ENCODE data around the gene FHIT. TPM values are rescaled to one million over a fixed set of nuclear protein-coding genes. Genes with fewer than 3 reads are reported as not detected.

Gene FHIT
- total RNA-seq, 1 donor from 2014 or later = 16.6 TPM

DNA sequence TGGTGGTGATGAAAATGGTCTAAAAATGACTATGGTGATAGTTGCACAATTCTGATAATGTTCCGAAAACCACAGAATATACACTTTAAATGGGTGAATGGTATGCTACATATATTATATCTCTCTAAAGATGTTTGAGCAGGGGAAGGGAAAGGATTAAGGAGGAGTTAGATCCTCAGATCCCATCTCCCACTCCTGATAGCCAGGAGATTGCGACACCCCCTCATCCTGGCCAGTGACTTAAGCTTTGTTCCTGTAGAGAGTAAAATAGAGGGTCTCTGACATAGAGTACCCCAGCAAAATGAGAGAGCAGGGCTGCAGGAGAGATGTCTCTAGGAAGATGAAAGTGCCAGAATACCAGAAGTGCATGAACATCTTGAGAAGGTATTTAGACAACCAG, 984.8 kb downstream of the FHIT start:
- DNase-seq (ENCODE audit: low spot score) = no peak
- intact Hi-C loops (cut with DNase I) = no loop called here

DNA sequence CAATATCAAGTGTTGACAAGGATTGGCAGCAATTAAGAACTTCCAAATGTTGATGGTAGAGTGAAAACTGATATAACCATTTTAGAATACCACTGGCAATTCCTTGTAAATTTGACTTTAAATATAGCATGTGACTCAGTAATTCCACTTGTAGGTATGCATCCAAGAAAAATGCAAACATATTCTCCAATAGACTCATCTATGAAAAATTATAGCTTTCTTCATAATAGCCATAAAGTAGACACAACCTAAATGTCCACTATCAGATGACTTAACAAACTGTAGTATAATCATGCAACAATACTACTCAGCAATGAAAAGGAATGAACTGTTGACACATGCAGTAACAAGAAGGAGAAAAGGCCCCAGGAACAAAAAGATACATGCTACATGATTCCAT, 988.1 kb downstream of the FHIT start:
- intact Hi-C loops (cut with DNase I) = no loop called here

DNA sequence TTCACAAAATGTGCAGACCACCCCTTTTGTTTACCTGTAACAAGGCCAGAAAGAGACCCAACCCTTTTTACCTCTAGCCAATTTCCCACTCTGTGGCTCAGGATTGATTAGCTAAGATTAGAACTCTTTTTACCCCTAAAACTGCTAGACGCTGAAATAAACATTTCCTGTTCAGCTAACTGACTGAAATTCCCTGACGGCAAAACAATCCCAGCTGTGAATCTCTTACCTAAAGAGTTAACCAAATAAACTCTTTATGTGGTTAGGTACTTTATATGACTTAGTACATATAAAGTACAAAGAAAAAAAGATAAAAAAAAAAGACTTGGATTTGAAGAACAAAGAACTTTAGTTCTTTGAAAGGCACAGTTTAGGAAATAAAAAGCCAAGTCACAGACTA, 988.7 kb downstream of the FHIT start:
- no peak for DNase-seq (ENCODE audit: low spot score)
- intact Hi-C loops (cut with DNase I) = no loop called here

More for the DNA sequence above, 988.1 kb downstream of the FHIT start:
- DNase-seq (ENCODE audit: low spot score) = no peak

DNA sequence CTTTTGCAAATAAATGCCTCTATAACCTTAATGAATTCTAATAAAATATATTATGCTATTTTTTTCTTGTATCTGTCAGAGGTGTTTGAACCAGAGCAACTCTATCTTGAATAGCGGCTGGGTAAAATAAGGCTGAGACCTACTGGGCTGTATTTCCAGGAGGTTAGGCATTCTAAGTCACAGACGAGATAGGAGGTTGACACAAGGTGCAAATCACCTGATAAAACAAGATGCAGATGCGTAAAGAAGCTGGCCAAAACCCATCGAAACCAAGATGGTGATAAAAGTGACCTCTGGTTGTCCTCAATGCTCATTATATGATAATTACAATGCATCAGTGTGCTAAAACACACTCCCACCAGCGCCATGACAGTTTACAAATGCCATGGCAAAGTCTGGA, 990.7 kb downstream of the FHIT start:
- no peak for DNase-seq (ENCODE audit: low spot score)
- intact Hi-C loops (cut with DNase I) = no loop called here

DNA sequence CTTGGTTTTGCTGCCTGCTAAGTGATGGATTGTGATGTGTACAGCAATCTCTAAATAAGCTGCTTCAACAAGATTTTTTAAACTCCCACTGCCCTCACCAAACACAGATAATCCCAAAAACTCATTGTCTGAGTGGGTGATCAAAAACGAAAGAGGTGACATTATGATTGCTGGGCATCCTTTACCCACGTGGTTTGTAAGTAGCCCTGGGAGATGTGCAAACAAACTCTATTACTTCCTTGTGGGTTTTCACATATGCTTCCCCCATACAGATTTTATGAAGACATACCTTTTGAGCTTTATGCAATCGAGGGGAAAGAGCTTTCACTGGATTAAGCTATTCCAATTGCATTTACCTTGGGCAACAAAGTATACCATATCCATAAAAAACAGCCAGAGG, 1000.4 kb downstream of the FHIT start:
- no peak for DNase-seq (ENCODE audit: low spot score)
- intact Hi-C loops (cut with DNase I) = no loop called here

DNA sequence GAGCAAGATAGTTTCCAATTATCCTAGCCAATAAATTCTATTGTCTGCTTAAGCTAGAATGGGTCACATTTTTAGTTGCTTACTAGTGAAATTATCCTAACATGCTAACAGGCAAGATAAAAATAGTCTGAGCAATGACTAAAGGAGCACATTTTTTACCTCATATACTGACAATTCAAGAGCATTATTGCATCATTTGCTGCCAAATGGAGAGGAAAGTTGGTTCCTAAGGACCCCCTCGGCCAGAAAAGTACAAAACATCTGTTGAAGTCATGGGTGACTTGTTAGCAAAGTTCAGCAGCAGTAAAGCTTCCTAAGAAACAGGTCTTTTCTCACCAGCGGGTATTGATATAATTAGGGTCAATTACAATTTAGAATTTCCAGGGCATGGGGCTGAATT, 1001.0 kb downstream of the FHIT start:
- no peak for DNase-seq (ENCODE audit: low spot score)
- intact Hi-C loops (cut with DNase I) = no loop called here

DNA sequence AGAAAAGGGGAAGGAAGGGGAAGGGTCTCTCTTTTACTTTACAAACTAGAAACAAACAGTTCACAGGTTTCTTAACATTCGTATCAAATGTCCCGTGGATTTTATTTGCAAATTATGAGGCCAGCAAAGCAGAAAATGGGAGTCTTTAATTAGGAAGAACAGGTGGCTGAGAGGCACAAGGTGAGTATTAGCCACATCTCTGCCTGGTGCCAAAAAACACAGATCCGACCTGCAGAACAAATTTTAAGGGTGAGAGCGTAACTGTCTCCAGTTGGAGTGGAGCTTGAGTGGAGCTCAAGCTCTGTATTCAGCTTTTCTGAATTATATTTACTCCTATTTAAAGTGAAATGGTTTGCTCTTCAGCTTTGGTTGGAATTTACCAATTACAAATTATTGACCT, 1004.9 kb downstream of the FHIT start:
- no peak for DNase-seq (ENCODE audit: low spot score)
- intact Hi-C loops (cut with DNase I) = no loop called here

DNA sequence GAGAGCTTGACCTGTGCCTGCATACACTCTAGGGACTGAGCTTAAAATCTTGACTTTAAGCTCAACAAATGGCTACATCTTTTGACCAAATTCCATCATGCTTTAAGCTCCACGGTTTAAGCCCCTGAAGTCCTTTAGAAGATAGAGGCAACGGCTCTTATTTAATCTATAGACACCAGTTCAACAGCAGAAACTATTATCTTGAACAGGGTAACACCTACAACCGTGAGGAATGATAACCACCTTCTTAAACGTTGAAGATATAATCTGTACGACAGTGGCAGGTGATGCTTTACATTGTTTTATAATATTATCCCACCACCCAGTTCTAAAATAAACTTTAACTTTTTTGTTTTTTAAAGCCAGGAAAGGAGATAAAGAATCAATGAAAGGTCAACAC, 1007.8 kb downstream of the FHIT start:
- no peak for DNase-seq (ENCODE audit: low spot score)
- intact Hi-C loops (cut with DNase I) = no loop called here

DNA sequence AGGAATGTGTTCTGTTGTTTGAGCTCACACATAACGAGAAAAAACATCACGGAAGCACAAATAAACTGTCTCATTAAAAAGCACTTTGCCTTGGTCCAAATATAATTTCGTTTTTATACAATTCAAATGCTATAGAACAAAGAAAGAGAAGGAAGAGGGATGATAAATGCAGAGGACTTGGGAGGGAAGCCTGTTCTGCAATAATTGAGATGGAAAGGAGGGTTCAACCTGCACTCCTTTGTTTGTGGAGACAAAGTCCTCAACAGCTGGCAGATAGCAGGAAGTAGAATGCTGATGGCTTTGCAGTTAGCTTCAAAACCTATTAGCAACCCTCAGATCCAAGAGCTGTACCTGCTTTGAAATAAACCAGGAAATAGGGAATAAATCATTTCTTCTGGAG, 1010.8 kb downstream of the FHIT start:
- intact Hi-C loops (cut with DNase I) = no loop called here
- DNase-seq (ENCODE audit: low spot score) = no peak

DNA sequence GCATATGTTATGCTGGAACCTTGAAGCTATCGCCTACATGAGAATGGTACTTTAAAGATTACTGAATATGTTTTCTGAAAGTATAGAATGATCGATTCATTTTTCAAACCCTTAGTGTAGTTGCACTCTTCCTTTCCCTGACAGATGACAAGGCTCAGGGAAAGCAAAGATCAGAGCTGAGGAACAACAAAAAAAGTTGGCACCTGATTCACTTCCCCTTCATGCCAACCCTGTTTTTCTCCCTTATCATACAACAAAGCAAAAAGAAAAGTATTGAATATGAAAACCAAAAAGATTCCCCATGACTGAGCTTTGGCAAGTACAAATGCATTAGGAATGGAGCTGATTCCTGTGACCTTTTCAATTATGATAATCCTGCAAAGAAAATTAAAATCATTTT, 1012.7 kb downstream of the FHIT start:
- intact Hi-C loops (cut with DNase I) = no loop called here
- no peak for DNase-seq (ENCODE audit: low spot score)

DNA sequence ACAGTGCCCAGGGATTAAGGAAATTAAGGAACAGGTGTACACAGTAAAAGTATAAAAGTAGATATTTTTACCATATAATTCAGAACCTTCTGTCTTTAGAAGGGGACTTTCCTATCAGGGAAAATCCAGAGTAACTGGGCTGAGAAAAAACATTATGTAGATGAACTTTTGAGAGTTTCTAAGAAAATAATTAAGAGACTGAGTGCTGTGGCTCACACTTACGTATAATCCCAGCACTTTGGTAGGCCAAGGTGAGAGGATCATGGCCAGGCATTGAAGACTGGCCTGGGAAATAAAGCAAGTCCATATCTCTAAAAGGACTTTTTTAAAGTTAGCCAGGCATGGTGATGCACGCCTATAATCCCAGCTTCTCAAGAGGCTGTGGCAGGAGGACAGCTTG, 1021.8 kb downstream of the FHIT start:
- intact Hi-C loops (cut with DNase I) = no loop called here
- no peak for DNase-seq (ENCODE audit: low spot score)

DNA sequence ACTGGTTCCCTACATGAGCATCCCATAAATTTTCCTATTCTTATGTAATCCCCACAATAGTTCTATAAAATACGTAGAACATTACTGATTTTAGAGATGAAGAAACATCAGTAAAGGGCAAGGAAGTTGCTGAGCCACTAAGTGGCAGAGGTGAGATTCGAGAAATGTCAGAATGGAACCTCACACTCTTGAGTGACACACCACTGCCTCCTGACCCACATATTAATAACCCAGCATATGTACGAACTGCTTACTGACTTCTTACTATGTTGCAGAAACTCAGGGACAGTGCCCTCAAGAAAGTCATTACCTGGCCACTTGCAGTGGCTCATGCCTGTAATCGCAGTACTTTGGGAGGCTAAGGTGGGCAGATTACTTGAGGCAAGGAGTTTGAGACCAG, 1022.4 kb downstream of the FHIT start:
- no peak for DNase-seq (ENCODE audit: low spot score)
- intact Hi-C loops (cut with DNase I) = no loop called here

DNA sequence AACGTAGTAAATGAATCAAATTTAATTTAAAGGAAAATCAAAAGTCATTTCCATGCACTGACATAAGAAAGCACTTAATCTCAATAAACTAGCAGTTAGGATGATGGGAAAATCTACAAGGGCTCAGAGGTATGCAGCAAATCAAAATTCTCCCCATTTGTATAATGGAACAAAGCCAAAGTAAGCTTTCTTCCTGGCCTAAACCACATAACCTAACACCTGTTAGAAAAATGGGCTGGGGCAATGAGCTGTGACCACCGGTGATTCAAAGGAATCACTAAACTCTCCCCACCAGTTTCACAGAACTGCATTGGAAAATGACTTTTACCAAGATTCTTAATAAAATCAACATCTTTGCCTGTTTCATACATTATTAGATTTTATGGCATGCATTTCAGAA, 1024.3 kb downstream of the FHIT start:
- no peak for DNase-seq (ENCODE audit: low spot score)
- intact Hi-C loops (cut with DNase I) = no loop called here

DNA sequence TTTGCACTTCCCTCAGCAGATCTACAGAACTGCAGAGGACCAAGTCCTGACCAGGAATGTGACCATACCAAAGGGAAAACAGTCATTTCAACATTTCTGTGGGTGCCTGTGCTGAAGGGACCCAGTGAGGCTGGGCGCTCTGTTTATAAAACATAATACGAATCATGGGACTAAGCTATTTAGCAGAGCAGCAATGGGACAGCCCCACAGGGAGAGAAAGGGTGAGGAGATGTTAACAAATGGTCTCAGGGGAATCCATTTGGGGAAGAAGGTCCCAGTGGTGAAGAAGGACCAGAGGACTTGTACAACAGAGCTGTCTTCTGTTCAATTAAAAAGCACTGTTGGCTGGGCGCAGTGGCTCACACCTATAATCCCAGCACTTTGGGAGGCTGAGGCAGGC, 1025.4 kb downstream of the FHIT start:
- DNase-seq (ENCODE audit: low spot score) = no peak
- intact Hi-C loops (cut with DNase I) = no loop called here

DNA sequence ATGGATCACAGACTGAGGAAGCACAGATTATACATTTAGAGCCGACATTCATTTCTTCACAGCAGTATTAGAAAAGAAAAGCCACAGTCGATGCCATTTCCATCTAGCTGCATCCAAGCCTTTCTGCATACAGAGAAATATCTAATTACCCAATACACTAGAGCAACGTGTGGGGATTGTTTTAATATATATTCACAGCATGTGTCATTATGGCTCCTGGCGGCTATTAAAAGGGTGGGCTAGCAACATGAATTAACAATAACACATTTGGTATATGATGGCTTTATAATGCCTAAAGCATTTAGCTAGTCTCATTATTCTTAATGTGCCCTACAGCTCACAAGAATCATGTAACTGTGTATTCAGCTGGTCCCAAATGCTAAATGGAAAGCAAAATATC, 1030.5 kb downstream of the FHIT start:
- intact Hi-C loops (cut with DNase I) = no loop called here
- DNase-seq (ENCODE audit: low spot score) = no peak

DNA sequence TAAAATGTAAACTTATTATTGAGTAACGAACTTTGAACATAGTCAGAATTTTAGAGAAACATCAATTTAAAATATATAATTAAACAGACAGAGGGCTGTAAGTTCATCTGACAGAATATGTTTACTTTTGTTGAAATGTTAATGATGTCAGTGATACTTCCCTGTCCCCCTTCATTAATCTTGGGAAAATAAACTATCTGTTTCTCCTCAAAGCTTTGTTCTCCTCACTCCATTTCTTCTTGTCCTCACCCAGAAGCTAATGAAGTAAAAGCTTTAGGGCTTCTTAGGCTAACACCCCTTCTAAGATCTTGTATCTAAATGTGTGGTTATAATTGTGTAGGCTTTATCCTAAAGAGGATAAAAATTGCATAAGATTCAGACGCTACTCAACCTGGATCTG, 1031.8 kb downstream of the FHIT start:
- DNase-seq (ENCODE audit: low spot score) = no peak
- intact Hi-C loops (cut with DNase I) = no loop called here

DNA sequence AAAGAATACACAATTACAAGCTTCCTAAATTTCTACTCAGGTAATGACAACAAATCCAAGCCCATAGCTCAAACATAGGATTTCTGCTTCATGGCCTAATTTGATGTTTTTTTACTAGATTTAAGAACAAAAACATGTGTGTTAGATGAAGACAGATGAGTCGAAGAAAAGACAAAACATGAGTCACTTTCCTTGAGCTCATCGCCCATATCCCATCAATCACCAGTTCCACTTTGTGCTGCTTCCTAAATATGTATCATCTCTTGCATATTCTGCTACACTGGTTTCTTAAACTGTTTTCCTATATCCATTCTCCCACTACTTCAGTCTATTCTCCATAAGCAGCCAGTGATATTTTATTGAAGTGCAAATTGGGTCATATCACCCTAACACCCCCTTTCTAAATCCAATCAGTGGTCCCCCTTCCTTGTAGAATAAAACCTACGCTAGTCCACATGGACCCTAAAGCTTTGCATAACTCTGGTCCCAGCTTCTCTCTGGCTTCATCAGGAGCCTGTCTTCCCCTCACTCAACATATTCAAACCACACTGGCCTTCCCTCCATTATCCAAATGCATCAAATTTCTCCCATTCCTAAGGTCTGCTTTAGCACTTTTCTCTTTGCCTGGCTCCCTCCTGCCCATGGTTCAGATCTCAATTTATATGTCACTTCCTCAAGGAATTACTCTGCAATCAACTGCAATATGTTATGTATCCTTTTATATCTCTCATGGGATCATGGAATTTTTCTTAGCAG, 1033.9 kb downstream of the FHIT start:
- intact Hi-C loops (cut with DNase I) = no loop called here
- DNase-seq (ENCODE audit: low spot score) = no peak

DNA sequence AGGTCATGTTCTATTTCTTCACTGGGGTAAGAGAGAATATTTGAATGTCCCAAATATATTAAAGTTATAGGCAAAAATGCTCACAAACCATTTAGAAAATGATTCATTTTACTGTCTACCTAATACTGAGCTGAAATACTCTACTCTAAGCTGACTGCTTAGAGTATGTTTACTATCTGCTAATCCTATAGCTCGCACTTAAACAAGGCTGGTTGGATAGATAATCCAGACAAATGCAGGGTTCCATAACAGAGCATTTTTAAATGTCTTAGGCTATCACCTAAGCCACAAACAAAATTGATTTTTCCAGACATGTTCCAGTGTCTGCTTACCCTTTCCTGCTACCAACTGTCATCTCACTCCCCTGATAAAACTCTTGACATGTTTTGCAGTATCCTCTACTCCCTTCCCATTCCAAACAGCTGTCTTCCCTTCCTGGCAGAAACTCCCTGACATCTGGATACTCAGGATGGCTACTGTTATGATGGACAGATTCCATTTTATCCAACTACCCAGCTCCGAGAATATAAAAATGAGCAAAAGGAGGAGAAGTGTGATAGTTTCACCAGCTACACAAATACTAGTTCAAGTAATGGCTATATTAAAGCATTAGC, 1034.7 kb downstream of the FHIT start:
- DNase-seq (ENCODE audit: low spot score) = no peak
- intact Hi-C loops (cut with DNase I) = no loop called here

DNA sequence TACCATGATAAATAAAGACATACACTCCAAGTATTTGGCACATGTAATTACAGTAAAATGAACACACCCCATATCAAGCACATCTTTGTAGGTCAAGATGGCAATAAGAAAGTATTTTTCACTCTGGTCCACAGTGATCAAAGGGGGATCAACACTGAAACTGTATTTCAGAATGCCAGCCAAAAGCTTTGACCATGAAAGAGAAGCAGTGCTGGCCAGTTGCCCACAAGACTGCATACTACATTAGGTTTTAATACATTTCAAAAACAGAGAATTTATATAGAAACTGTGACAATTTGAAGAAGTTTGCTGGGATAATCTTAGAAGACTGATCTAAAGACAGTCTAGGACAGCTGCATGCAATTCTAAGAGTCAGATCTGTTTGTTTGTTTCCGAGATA, 1035.3 kb downstream of the FHIT start:
- intact Hi-C loops (cut with DNase I) = no loop called here
- no peak for DNase-seq (ENCODE audit: low spot score)

DNA sequence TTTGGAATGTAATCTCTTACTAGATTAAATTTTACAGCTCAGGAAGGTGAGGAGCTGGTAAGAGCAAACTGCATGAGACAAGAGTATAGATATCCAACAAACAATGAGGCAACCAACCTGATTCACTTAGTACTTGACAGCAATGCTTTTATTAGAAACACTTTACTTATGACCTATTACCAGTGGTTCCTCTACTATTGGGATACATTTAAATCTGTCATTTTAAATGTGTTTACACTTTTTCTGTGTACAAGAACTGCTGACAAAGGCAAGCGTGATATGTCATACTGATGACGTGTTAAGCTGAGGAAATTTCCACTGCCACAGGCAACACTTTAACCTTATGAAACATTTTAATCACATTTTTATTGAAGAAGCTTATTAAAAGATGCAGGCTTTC, 1043.3 kb downstream of the FHIT start:
- intact Hi-C loops (cut with DNase I) = no loop called here
- DNase-seq (ENCODE audit: low spot score) = no peak

DNA sequence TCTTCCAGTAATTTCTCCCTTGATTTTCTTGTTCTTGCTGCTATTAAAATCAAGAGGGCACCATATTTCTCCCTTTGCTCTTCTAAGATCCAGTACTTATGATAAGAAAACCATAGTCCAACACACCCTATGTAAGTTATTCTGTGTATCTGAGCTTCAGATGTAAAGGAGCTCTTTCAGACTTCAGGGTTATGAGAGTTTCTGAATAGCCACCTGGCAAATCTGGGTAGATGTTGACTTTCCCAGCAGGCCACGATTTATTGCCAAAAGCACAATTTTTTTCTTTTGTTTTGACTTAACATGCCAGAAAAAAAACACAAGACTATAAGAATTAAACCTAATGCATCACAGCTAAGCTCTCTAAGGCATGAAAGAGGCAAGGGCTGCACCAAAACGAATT, 1045.0 kb downstream of the FHIT start:
- no peak for DNase-seq (ENCODE audit: low spot score)
- intact Hi-C loops (cut with DNase I) = no loop called here
